ENCODE measurements around the gene MOCS3. TPM values are rescaled to one million over a fixed set of nuclear protein-coding genes. Genes with fewer than 3 reads are reported as not detected.

Gene MOCS3
- total RNA-seq, 2 donors from 2014 or later = 6.6 to 7.9 TPM

GRCh38 chr20:50931306-50932015, 27.2 kb upstream of the MOCS3 start, which contains the start of gene ADNP:
Gene ADNP (minus strand): TSS chr20:50931437. CDS start chr20:50903996, 27,441 bp downstream.
- Histone ChIP-seq H3K4me3 (peak within 1 kb of the TSS; percentile 78 to 89), H3K9me3 (no peaks in the 10 kb centered on the region), H3K27ac (peak within 1 kb of the TSS; percentile 98), H3K27me3 (replicated peaks; ENCODE audit: insufficient read depth) (no peaks in the 10 kb centered on the region), H3K36me3 (no peaks in the 10 kb centered on the region), H3K4me1 (replicated peaks) (peaks cover 5% of the 10 kb centered on the region)
- 2% methylated on average over 30 of the region's 58 CpGs for WGBS
- intact Hi-C loops (cut with DNase I) = no loop called here
- DNase-seq (ENCODE audit: low spot score) = peak; percentile 88
- TF ChIP-seq CTCF (IDR thresholded peaks at IDR 0.05) (peak; percentile 63 to 96 (median 84)), POLR2AphosphoS5 (IDR thresholded peaks at IDR 0.05) (no peak), POLR2A (IDR thresholded peaks at IDR 0.05) (peak; percentile 54)

DNA sequence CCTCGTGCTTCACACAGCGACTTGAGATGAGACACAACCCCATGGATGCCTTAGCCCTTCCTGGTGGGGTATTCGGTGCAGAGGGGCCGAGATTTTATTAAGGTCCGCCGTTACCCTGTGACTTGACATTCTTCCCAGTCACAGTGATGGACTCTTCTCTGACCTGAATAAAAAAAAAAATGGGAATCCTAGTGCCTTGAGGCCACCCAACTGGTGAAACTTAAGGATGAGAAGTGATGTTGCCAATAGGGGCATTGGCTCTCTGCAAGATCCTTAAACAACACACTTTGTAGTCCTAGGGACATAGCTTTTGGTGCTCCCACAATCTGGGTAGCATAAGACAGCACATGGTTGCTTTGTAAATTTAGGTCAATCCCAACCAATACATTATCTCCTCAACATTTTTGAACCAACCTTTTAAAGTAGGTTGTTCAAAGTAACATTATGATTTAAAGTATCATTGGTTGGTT, 26.6 kb upstream of the MOCS3 start:
- peak overlapping the region; percentile 98 for H3K27ac ChIP-seq
- no peak for DNase-seq (ENCODE audit: low spot score)
- intact Hi-C loops (cut with DNase I) = no loop called here
- H3K9me3 ChIP-seq = no peaks in the 10 kb centered on the region
- TF ChIP-seq POLR2A (IDR thresholded peaks at IDR 0.05) (no peak), POLR2AphosphoS5 (IDR thresholded peaks at IDR 0.05) (no peak), CTCF (IDR thresholded peaks at IDR 0.05) (no peak)
- peaks cover 5% of the 10 kb centered on the region for H3K4me1 ChIP-seq (replicated peaks)
- no peaks in the 10 kb centered on the region for H3K27me3 ChIP-seq (replicated peaks; ENCODE audit: insufficient read depth)
- H3K4me3 ChIP-seq = peak overlapping the region; percentile 78 to 89
- no peaks in the 10 kb centered on the region for H3K36me3 ChIP-seq
- 27% methylated on average over 6 of the region's 6 CpGs for WGBS

DNA sequence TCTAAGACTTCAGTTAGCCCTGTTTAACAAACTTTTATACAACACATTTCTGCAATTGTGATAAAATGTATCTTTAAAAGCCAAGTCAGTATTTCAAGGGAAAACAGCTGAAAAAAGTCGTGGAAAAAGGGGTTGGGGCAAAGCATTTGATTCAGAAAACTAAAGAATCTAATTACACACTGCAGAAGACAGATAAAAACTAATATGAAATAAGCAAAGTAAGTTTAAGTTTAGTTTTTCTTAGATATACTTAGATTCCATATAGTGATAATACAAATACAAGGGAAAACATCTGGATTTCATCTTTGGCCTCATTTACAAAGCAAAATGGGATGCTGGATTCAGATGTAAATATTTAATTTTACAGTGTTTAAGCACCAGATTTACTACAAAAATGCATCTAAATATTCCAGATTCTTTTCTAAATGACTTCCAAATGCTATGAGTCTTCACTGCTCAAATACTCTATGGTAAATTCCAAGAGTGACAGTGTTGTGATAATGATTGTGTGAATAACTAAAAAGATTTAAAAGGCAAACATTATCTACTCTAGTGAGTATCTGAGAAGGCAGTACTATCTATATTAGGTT, 25.8 kb upstream of the MOCS3 start:
- TF ChIP-seq POLR2AphosphoS5 (IDR thresholded peaks at IDR 0.05) (no peak), POLR2A (IDR thresholded peaks at IDR 0.05) (no peak), CTCF (IDR thresholded peaks at IDR 0.05) (no peak)
- H3K27me3 ChIP-seq (replicated peaks; ENCODE audit: insufficient read depth) = no peaks in the 10 kb centered on the region
- WGBS = 51% methylated on average over 1 of the region's 1 CpG
- H3K27ac ChIP-seq = no peak overlapping the region
- no peaks in the 10 kb centered on the region for H3K36me3 ChIP-seq
- peaks cover 5% of the 10 kb centered on the region for H3K4me1 ChIP-seq (replicated peaks)
- H3K4me3 ChIP-seq = no peak overlapping the region
- DNase-seq (ENCODE audit: low spot score) = no peak
- intact Hi-C loops (cut with DNase I) = no loop called here
- H3K9me3 ChIP-seq = no peaks in the 10 kb centered on the region

DNA sequence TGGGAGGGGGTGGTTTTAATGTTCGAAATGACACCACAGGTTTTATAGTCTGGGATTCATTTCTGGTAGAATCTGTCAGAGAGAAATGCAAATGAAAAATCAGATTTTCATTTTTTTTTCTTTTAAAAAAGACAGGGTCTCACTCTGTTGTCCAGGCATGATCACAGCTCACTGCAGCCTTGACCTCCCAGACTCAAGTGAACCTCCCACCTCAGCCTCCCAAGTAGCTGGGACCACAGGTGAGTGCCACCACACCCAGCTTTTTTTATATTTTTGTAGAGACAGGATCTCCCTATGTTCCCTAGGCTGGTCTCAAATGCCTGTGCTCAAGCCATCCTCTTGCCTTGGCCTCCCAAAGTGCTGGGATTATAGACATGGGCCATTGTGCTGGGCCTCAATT, 25.0 kb upstream of the MOCS3 start:
- TF ChIP-seq POLR2AphosphoS5 (IDR thresholded peaks at IDR 0.05) (no peak), CTCF (IDR thresholded peaks at IDR 0.05) (no peak), POLR2A (IDR thresholded peaks at IDR 0.05) (no peak)
- Histone ChIP-seq H3K27ac (no peak overlapping the region), H3K9me3 (no peaks in the 10 kb centered on the region), H3K4me1 (replicated peaks) (peaks cover 2% of the 10 kb centered on the region), H3K27me3 (replicated peaks; ENCODE audit: insufficient read depth) (no peaks in the 10 kb centered on the region), H3K36me3 (no peaks in the 10 kb centered on the region), H3K4me3 (no peak overlapping the region)
- intact Hi-C loops (cut with DNase I) = no loop called here
- no peak for DNase-seq (ENCODE audit: low spot score)
- 100% methylated on average over 1 of the region's 1 CpG for WGBS
